PC-3 (cell line): ENCODE measurements around the gene DLX2. TPM values are rescaled to one million over a fixed set of nuclear protein-coding genes. Genes with fewer than 3 reads are reported as not detected.

Experiments
- ATAC-seq: fragments of 200-7000 bp; cut with Tn5 transposase; 2 replicates; pipeline ENCODE4 v1.9.1; 2020; ENCODE audit warnings: mild to moderate bottlenecking, moderate library complexity
- BruUV-seq: library from RNA; stranded (reverse); fragments of 400-500 nt; replicated peaks from 2 replicates; lab custom pipeline; 2021; lab: Mats Ljungman, UMichigan
- CTCF ChIA-PET: fragments of 300-600 bp; sonication (Branson Sonifier 250); formaldehyde crosslinking; loops from one replicate; lab custom pipeline; 2022; ENCODE audit warnings: antibody characterized with exemption; lab: Charles Lee
- POLR2A ChIA-PET: fragments of 300-600 bp; sonication (Branson Sonifier 250); formaldehyde crosslinking; loops from one replicate; lab custom pipeline; 2022; ENCODE audit warnings: antibody characterized with exemption; ENCODE audit not compliant: unreplicated experiment; lab: Charles Lee
- DNase-seq: peaks from one replicate; pipeline ENCODE4 v3.0.0-alpha.2; 2015
- H2AFZ ChIP-seq: fragments of 300-600 bp; sonication (generic); 2 replicates; pipeline ENCODE4 v1.6.0; 2016; ENCODE audit warnings: antibody characterized with exemption, low read length
- H3F3A ChIP-seq: fragments of 300-600 bp; sonication (generic); one replicate; pipeline ENCODE4 v1.6.0; 2017; ENCODE audit warnings: antibody characterized with exemption, low read length, control low read depth, mild to moderate bottlenecking; ENCODE audit not compliant: unreplicated experiment
- H3K27ac ChIP-seq: fragments of 300-600 bp; sonication (generic); 2 replicates; pipeline ENCODE4 v1.5.1; 2016; ENCODE audit warnings: mild to moderate bottlenecking, low read length
- H3K27me3 ChIP-seq: fragments of 300-600 bp; sonication (generic); 2 replicates; pipeline ENCODE4 v1.6.1; 2016; ENCODE audit warnings: low read length, mixed read lengths
- H3K36me3 ChIP-seq: fragments of 300-600 bp; sonication (generic); 2 replicates; pipeline ENCODE4 v1.6.1; 2016; ENCODE audit warnings: low read depth, mixed run types, low read length, mixed read lengths
- H3K4me1 ChIP-seq: fragments of 300-600 bp; sonication (generic); 2 replicates; pipeline ENCODE4 v1.5.1; 2016; ENCODE audit warnings: low read length; ENCODE audit not compliant: insufficient read depth
- H3K4me2 ChIP-seq: fragments of 300-600 bp; sonication (generic); 2 replicates; pipeline ENCODE4 v1.6.0; 2016; ENCODE audit warnings: low read length
- H3K4me3 ChIP-seq: fragments of 300-600 bp; sonication (generic); 2 replicates; pipeline ENCODE4 v1.5.1; 2016; ENCODE audit warnings: mild to moderate bottlenecking, low read length, mixed read lengths
- H3K79me2 ChIP-seq: fragments of 300-600 bp; sonication (generic); 2 replicates; pipeline ENCODE4 v1.6.1; 2017; ENCODE audit warnings: low read length, mixed read lengths
- H3K9ac ChIP-seq: fragments of 300-600 bp; sonication (generic); 2 replicates; pipeline ENCODE4 v1.6.0; 2016; ENCODE audit warnings: mild to moderate bottlenecking, low read length
- H3K9me2 ChIP-seq: fragments of 300-600 bp; sonication (generic); replicated peaks from 2 replicates; pipeline ENCODE4 v1.6.1; 2016; ENCODE audit warnings: mixed run types, low read length, mixed read lengths
- H3K9me3 ChIP-seq: fragments of 300-600 bp; sonication (generic); 2 replicates; pipeline ENCODE4 v1.6.1; 2016; ENCODE audit warnings: low read length, mixed read lengths
- H4K20me1 ChIP-seq: fragments of 300-600 bp; sonication (generic); 2 replicates; pipeline ENCODE4 v1.6.1; 2016; ENCODE audit warnings: low read length, mixed read lengths
- EZH2 ChIP-seq: fragments of 300-600 bp; sonication (generic); IDR thresholded peaks from one replicate; pipeline ENCODE4 v1.6.1; 2017; ENCODE audit warnings: antibody characterized with exemption, mild to moderate bottlenecking, low read length; ENCODE audit not compliant: unreplicated experiment
- EZH2phosphoT487 ChIP-seq: fragments of 300-600 bp; sonication (generic); IDR thresholded peaks from 2 replicates; pipeline ENCODE4 v1.6.1; 2018; ENCODE audit warnings: mild to moderate bottlenecking, antibody characterized with exemption, low read length, borderline replicate concordance
- intact Hi-C: fragments of 100-400 bp; cut with micrococcal nuclease; formaldehyde crosslinking; loops from 2 replicates; pipeline ENCODE4 v1.9.0; 2023
- total RNA-seq: library from RNA; depleted of rRNA; stranded (reverse); fragments of >200 nt; gene quantifications from 2 replicates; pipeline ENCODE4 v1.2.3, GENCODE V29; 2014
- TF ChIP-seq, protein P1 (sequence below): fragments of 300-600 bp; sonication (generic); conservative IDR thresholded peaks from 2 replicates; pipeline ENCODE4 v1.5.1; 2017; ENCODE audit warnings: antibody characterized with exemption, low read depth, mild to moderate bottlenecking, low read length

The DLX2 gene
- total RNA-seq, 1 experiment from 2014 or later = 1.4 TPM

DNA sequence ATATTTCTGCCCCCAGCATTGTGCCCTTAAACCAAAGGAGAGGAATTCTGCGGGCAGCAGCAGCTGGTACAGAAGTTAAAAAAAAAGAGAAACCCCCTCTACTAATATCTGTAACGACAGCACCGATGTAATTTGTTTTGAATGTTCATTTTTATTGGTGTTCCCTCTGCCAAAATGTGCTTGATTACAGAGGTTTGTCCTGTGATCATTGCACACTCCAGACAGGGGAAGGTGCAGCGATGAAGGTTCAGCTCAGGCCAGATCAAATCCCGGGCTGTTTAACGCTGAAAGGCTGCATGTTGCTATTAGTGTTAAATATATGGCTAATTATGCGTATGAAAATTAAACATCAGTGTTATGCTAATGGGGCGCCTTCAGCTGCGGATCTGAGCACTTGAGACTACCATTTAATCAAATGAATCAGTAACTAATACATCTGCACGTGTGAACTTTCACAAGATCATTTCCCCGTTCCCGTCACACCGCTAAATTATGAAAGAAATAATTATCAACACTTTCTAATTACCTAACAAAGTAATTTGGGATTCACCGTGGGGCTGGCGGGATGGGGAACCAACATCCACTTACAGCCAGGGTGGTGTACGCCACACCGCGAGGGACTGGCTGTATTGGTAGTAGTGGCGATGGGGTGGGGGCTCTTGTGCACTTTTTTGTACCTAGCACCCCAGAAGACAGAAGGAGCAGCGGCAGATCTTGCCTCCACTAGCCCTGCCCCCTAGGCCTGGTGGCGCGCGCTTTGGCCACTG is 18.9 kb downstream of the DLX2 start:
- CTCF ChIA-PET = no interaction called here

DNA sequence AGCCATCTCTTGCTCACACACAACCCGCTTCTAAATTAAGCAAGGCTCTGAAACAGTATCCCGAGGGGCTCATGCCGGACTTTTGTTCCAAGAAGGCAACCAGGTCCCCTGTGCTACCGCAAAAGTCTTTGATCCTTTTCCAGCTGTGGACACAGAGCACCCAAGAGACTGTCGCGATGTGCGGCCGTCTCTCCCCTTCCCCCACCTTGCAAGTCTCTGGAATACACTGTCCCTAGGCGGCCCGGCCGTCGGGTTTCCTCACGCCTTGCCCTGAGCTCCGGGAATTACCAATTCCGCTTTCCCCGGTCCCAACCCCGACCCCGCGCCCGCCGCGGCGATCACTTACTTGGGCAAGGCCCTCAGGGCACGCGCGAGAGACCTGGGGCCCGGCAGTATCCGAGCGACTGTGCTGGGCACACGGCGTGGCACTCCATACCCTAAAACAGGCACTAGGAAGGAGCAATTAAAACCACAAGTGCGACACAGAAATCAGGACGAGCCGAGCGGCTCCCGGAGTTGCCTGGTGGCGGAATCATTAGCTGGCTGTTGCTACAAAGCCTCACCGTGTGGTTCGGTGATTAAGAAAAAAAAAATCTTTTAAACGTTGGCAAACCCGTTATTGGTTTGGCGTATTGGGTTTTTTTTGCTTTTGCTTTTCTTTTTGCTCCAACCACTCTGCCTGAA is 19.6 kb downstream of the DLX2 start:
- H3K27ac ChIP-seq = no peak overlapping the region
- H3K9me3 ChIP-seq = no peaks in the 10 kb centered on the region
- H3F3A ChIP-seq = no peaks in the 10 kb centered on the region
- BruUV-seq = no TSS peak
- no peak overlapping the region for H3K4me3 ChIP-seq
- no peak for TF ChIP-seq EZH2
- no peak for TF ChIP-seq EZH2phosphoT487
- TF ChIP-seq, protein P1, sequence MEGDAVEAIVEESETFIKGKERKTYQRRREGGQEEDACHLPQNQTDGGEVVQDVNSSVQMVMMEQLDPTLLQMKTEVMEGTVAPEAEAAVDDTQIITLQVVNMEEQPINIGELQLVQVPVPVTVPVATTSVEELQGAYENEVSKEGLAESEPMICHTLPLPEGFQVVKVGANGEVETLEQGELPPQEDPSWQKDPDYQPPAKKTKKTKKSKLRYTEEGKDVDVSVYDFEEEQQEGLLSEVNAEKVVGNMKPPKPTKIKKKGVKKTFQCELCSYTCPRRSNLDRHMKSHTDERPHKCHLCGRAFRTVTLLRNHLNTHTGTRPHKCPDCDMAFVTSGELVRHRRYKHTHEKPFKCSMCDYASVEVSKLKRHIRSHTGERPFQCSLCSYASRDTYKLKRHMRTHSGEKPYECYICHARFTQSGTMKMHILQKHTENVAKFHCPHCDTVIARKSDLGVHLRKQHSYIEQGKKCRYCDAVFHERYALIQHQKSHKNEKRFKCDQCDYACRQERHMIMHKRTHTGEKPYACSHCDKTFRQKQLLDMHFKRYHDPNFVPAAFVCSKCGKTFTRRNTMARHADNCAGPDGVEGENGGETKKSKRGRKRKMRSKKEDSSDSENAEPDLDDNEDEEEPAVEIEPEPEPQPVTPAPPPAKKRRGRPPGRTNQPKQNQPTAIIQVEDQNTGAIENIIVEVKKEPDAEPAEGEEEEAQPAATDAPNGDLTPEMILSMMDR = no peak
- H3K4me1 ChIP-seq = peaks cover 16% of the 10 kb centered on the region; the same call in 1 of the 2 replicates
- POLR2A ChIA-PET = no interaction called here
- H3K4me2 ChIP-seq = peak overlapping the region; percentile 100; the same call in 1 of the 2 replicates
- H4K20me1 ChIP-seq = no peaks in the 10 kb centered on the region
- H3K36me3 ChIP-seq = no peaks in the 10 kb centered on the region
- H2AFZ ChIP-seq = no peak overlapping the region
- H3K9me2 ChIP-seq = no peaks in the 10 kb centered on the region
- DNase-seq = no peak
- no peak for ATAC-seq
- intact Hi-C loops = no loop called here
- CTCF ChIA-PET = interaction anchor here (0.6 kb wide), 1 partner anchor 124 kb away, joined by 3 read pairs; no protein-coding TSS in a partner anchor
- no peaks in the 10 kb centered on the region for H3K27me3 ChIP-seq
- peaks cover 26% of the 10 kb centered on the region for H3K79me2 ChIP-seq
- no peak overlapping the region for H3K9ac ChIP-seq

More for the DNA sequence above, 18.9 kb downstream of the DLX2 start:
- no peak for DNase-seq
- intact Hi-C loops = loop anchor here (2.0 kb wide), 2 partner anchors 15 to 45 kb away; no protein-coding TSS in a partner anchor
- no peaks in the 10 kb centered on the region for H3K27me3 ChIP-seq
- no TSS peak for BruUV-seq
- H4K20me1 ChIP-seq = no peaks in the 10 kb centered on the region
- peak overlapping the region; percentile 78 for H2AFZ ChIP-seq
- peak overlapping the region; percentile 100 for H3K4me2 ChIP-seq
- TF ChIP-seq, protein P1 = no peak
- TF ChIP-seq EZH2phosphoT487 = no peak
- TF ChIP-seq EZH2 = no peak
- H3K4me1 ChIP-seq = peaks cover 16% of the 10 kb centered on the region; the same call in 1 of the 2 replicates
- no peak for ATAC-seq
- peak overlapping the region; percentile 79 for H3K9ac ChIP-seq
- POLR2A ChIA-PET = no interaction called here
- H3K36me3 ChIP-seq = no peaks in the 10 kb centered on the region
- no peaks in the 10 kb centered on the region for H3K9me3 ChIP-seq
- peak overlapping the region; percentile 94 for H3K4me3 ChIP-seq
- no peaks in the 10 kb centered on the region for H3F3A ChIP-seq
- H3K79me2 ChIP-seq = peaks cover 26% of the 10 kb centered on the region
- no peak overlapping the region for H3K27ac ChIP-seq
- no peaks in the 10 kb centered on the region for H3K9me2 ChIP-seq
